ENCODE data around the gene CDC42BPA.

Gene CDC42BPA

DNA sequence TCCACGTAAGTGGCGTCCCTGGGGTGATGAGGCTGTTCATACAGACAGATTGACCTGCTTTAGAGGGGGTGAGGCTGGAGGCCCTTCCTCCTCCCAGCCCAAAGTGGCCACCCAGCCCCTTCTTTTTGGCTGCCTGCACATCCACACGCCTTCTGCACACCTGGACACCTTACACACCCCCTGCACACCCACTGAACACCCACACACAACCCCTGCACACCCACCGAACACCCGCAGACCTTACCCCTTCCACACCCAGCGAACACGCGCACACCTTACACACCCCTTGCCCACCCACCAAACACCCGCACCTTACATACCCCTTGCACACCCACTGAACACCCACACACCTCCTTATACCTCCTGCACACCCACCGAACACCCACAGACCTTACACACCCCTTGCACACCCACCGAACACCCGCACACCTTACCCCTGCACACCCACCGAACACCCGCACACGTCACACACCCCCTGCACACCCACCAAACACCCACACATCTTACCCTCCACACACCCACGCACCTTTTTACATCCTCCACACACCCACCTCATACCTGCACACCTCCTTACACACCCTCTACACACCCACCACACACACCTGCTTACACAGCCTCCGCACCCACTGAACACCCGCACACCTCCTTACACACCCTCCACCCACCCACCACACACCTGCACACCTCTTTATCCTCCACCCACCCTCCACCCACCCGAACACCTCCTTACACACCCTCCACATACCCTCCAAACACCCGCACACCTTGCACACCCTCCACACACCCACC lies 340.5 kb downstream of the CDC42BPA start:
- no peak overlapping the region for H3K4me3 Mint-ChIP-seq
- no peaks in the 10 kb centered on the region for H3K27me3 Mint-ChIP-seq (ENCODE audit: low read depth)
- H3K36me3 Mint-ChIP-seq (ENCODE audit: low read depth): no peaks in the 10 kb centered on the region
- no peaks in the 10 kb centered on the region for H3K9me3 Mint-ChIP-seq
- H3K27ac Mint-ChIP-seq: no peak overlapping the region
- no peaks in the 10 kb centered on the region for H3K4me1 Mint-ChIP-seq (ENCODE audit: low read depth)

DNA sequence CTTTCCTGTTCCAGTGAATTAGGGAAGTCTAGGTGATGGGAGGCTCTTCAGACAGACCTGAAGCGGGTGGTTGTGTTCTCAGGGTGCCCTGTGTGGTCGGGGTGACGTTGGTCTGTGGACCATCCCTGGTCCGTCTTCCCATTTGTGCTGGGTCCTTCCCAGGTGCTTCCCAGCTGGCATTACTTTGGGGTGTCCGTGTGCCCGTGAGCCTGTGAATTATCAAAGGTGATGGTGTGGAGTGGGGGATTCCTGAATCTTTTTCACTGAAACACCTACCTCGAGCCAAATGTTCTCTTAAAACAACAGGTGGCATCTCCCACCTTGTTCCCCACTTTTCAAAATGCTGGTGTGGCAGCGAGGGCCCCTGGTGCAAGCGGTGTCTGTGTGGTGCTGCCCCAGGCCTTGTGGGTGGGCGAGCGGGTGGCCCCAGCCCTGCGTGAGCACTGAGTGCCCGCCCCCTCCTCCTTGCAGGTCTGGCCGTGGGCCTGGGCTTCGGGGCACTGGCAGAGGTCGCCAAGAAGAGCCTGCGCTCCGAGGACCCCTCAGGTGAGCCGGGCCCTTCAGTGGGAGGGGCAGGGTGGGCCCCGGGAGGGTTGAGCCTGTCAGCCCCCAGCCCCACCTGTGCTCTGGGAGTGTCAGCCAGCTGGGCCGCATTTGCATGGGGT lies 341.2 kb downstream of the CDC42BPA start:
- no peaks in the 10 kb centered on the region for H3K27me3 Mint-ChIP-seq (ENCODE audit: low read depth)
- no peak overlapping the region for H3K4me3 Mint-ChIP-seq
- no peaks in the 10 kb centered on the region for H3K4me1 Mint-ChIP-seq (ENCODE audit: low read depth)
- H3K27ac Mint-ChIP-seq: no peak overlapping the region
- peaks cover 1% of the 10 kb centered on the region for H3K36me3 Mint-ChIP-seq (ENCODE audit: low read depth)
- H3K9me3 Mint-ChIP-seq: peaks cover under 1% of the 10 kb centered on the region

DNA sequence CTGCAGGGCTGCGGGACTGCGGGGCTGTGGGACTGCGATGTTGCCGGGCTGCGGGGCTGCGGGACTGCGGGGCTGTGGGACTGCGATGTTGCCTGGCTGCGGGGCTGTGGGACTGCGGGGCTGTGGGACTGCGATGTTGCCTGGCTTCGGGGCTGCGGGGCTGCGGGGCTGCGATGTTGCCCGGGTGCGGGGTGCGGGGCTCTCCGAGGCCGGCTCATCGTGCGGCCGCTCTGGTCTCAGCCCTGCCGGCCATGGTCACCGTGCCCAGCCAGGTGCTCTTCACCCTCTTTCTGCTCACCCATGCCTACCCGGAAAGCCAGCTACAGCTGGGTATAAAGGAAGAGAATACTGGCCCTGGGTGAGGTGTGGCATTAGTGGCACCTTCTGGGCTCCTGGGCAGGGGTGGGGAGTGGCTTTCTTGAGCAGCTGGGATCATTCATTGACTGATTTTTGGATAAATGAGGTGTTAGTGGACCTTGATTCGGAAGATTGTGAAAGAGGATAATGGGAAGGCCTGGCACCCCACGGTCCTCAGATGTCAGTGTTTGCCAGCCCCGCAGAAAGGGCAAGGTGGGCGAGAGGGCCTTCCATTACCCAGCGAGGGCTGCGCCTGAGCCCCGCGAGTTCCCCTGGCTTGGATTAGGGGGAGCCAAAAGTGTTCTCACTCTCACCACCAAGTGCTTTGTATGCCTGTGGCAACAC lies 341.9 kb downstream of the CDC42BPA start:
- peaks cover 7% of the 10 kb centered on the region for H3K9me3 Mint-ChIP-seq
- H3K4me1 Mint-ChIP-seq (ENCODE audit: low read depth): no peaks in the 10 kb centered on the region
- H3K36me3 Mint-ChIP-seq (ENCODE audit: low read depth): peaks cover 7% of the 10 kb centered on the region
- no peak overlapping the region for H3K27ac Mint-ChIP-seq
- H3K27me3 Mint-ChIP-seq (ENCODE audit: low read depth): no peaks in the 10 kb centered on the region
- H3K4me3 Mint-ChIP-seq: no peak overlapping the region

DNA sequence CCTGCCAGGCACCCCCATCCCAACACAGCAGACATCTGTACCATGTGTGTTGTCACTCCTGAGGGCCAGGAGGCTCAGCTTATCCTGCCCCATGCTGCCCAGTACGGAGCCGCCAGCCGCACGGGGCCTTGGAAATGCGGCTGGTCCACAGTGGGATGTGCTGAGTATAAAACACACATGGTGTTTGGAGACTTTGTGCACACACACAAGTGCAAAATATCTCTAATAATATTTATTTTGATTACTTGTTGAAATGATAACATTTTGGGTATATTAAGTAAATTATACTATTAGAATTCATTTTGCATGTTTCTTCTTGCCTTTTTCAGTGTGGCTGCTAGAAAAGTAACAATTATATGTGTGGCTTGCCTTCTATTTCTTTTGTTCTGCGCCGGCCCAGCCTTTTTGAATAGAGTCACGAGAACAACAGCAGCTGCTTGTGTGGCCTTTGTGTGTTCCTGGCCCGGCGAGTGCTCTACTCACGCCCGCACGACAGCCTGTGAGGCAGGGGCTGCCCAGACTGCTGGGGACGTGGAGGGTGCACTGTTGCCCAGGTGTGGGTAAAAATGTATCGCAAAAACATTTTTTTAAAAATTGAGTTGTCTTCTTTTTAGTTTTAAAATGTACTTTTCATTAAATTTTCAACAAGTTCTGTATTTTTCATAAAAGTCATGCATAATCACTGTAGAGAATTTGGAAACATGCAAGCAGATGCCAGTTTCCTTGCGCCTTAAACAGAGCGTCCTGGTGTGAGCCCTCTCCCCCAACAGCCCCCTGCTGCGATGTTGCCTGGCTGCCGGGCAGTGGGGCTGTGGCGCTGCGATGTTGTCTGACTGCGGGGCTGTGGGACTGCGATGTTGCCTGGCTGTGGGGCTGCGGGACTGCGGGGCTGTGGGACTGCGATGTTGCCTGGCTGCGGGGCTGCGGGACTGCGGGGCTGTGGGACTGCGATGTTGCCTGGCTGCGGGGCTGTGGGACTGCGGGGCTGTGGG lies 342.7 kb downstream of the CDC42BPA start:
- H3K4me3 Mint-ChIP-seq: no peak overlapping the region
- peaks cover 7% of the 10 kb centered on the region for H3K9me3 Mint-ChIP-seq
- peaks cover 7% of the 10 kb centered on the region for H3K36me3 Mint-ChIP-seq (ENCODE audit: low read depth)
- H3K27me3 Mint-ChIP-seq (ENCODE audit: low read depth): no peaks in the 10 kb centered on the region
- no peaks in the 10 kb centered on the region for H3K4me1 Mint-ChIP-seq (ENCODE audit: low read depth)
- H3K27ac Mint-ChIP-seq: no peak overlapping the region

DNA sequence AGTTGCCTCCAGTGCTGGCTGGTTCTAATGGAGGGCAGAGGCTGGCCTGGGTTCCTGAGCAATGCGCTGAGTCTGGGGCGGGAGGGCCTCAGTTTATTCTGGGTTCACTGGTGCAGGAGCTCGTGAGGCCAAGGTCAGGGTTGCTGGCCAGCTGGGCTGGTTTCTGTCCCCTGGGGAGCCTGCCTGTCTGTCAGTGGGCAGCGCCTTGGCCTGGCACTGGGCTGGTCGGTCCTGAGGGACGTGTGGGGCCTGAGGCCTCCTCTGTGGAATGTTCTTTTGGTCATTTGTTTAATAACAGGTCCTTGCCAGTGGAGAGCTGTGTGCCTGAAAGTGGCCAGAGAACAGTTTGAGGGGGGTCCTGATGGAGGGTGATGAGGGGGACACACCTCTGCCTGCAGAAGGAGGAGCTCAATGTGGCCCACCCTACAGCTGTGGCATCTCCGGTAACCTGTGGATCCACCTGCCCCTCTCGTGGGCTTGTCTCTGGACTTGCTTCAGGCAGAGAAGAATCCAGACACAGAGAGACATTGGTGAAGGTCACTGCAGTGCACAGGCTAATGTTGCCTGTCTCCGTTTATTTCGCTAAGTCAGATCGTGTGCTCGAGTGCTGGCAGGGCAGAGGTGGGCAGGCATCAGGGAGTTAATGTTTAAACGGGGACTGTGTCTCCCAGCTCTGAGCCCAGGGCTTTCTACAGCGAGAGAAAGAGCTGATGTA lies 343.6 kb downstream of the CDC42BPA start:
- Mint-ChIP-seq H3K4me1 (ENCODE audit: low read depth) (no peaks in the 10 kb centered on the region), H3K27ac (no peak overlapping the region), H3K27me3 (ENCODE audit: low read depth) (no peaks in the 10 kb centered on the region), H3K4me3 (no peak overlapping the region), H3K9me3 (peaks cover 7% of the 10 kb centered on the region), H3K36me3 (ENCODE audit: low read depth) (peaks cover 7% of the 10 kb centered on the region)

DNA sequence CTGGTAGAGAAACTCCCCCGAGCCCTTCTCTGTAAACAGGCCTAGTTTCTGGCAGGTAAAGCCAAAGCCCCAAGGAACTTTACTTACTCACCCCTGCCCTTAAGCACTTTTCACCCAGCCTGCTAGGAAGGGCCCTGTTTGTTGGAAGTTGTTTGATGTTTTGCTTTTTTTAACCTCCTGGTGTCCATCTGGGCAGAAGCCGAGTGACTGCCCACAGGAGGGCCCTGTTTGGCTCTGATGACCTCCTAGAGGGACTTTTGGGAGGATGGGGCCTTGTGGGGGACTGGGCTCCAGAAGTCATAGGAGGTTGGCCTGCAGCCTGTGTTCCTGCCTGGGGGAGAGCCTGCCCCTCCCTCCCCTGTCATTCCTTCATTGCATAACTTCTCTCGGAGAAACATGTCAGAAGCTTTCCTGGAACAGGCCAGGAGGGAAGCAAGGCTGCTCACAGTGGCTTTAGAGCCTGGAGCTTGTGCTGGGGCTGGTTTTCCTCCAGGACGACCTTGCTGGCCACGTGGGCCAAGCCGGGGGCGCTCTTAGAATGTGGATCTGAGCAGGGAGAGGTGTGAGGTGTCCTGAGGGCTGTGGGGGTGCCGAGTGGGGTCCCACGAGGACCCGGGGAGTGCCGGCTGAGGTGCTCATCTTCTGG lies 344.3 kb downstream of the CDC42BPA start:
- H3K4me3 Mint-ChIP-seq: no peak overlapping the region
- peaks cover 7% of the 10 kb centered on the region for H3K9me3 Mint-ChIP-seq
- H3K27ac Mint-ChIP-seq: no peak overlapping the region
- H3K36me3 Mint-ChIP-seq (ENCODE audit: low read depth): peaks cover 8% of the 10 kb centered on the region
- H3K4me1 Mint-ChIP-seq (ENCODE audit: low read depth): no peaks in the 10 kb centered on the region
- no peaks in the 10 kb centered on the region for H3K27me3 Mint-ChIP-seq (ENCODE audit: low read depth)

DNA sequence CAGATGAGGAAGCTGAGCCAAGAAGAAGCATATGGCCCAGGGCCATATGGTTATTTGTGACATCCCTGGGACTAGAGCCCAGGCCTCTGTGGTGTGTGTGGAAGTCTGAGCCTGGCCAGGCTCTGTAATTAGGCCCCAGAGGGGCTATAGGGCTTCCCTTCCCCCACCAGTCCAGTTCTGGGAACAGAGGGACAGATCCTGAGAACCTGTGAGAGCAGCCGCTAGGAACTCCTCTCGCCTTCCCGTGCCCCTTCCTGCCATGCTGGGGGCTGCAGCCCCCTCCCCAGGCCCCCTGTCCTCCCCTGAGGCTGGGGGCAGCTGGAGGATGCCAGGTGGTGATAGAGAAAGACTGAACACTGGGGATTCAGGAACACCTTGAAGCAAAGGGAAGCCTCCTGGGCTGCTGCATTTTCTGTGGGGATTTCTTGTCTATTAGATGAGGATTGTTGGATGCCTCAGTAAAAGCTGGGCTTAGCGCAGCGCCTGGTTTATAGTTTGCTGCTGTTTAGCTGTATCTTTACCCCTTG lies 344.9 kb downstream of the CDC42BPA start:
- Mint-ChIP-seq H3K4me1 (ENCODE audit: low read depth) (no peaks in the 10 kb centered on the region), H3K4me3 (no peak overlapping the region), H3K9me3 (peaks cover 7% of the 10 kb centered on the region), H3K36me3 (ENCODE audit: low read depth) (peaks cover 13% of the 10 kb centered on the region), H3K27ac (no peak overlapping the region), H3K27me3 (ENCODE audit: low read depth) (no peaks in the 10 kb centered on the region)

DNA sequence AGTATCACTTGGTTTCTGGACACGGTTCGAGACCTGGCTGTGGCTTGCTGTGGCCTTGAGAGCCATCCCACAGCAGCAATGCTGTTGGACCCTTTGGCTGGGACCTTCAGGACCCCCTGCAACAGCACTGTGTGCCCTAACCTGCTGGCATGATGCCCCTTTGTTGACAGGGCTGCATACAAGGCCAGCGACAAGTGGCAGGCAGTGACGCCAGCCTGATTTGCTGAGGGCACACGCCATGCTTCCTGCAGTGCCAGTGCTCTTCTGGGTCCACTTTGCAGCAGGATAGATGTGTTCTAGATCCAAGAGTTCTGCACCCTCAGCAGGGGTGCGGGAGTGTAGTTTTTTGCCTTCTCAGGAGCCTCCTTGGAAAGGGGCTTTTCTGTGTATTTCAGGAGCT lies 345.4 kb downstream of the CDC42BPA start:
- Mint-ChIP-seq H3K4me3 (no peak overlapping the region), H3K27ac (no peak overlapping the region), H3K36me3 (ENCODE audit: low read depth) (peaks cover 15% of the 10 kb centered on the region), H3K4me1 (ENCODE audit: low read depth) (no peaks in the 10 kb centered on the region), H3K27me3 (ENCODE audit: low read depth) (no peaks in the 10 kb centered on the region), H3K9me3 (peaks cover 7% of the 10 kb centered on the region)

DNA sequence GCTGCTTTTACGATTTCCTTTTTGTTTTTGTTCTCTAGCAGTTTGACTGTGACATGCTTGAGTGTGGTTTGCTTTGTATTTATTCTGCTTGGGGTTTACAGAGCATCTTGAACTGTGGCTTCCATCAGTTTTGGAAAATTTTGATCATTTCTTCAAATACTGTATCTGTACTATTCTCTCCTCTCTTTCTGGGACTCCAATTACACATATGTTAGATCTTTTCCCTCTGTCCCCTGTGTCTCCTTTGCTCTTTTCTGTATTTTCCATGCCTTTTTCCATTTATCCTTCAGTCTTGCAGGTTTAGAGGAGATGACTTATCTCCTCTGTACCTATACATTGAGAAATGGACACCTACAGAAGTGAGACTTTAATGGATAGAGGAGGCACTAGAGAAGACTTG lies 346.5 kb downstream of the CDC42BPA start:
- Mint-ChIP-seq H3K36me3 (ENCODE audit: low read depth) (peaks cover 15% of the 10 kb centered on the region), H3K27me3 (ENCODE audit: low read depth) (no peaks in the 10 kb centered on the region), H3K27ac (no peak overlapping the region), H3K4me1 (ENCODE audit: low read depth) (no peaks in the 10 kb centered on the region), H3K9me3 (peaks cover 7% of the 10 kb centered on the region), H3K4me3 (no peak overlapping the region)

DNA sequence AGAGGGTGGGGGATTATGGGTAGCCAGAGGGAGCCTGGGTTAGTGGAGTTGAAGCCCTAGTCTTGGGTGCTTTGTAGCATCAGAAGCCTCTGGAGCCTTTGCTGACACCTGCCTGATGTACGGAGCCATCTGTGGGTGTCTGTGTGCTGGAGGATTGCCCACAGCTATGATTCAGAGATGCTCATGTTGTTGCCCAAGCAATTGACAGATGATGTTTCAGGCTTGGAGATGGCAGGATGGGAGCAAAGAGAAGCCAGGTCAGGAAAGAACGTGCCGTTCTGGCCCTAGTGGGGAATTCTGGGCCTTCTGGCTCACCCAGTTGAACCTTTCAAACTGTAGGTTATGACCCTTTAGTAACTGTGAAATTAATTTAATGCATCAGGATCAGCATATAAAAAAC lies 350.6 kb downstream of the CDC42BPA start:
- Mint-ChIP-seq H3K36me3 (ENCODE audit: low read depth) (peaks cover 15% of the 10 kb centered on the region), H3K27me3 (ENCODE audit: low read depth) (no peaks in the 10 kb centered on the region), H3K9me3 (peaks cover 7% of the 10 kb centered on the region), H3K27ac (no peak overlapping the region), H3K4me3 (no peak overlapping the region), H3K4me1 (ENCODE audit: low read depth) (peaks cover 2% of the 10 kb centered on the region)

DNA sequence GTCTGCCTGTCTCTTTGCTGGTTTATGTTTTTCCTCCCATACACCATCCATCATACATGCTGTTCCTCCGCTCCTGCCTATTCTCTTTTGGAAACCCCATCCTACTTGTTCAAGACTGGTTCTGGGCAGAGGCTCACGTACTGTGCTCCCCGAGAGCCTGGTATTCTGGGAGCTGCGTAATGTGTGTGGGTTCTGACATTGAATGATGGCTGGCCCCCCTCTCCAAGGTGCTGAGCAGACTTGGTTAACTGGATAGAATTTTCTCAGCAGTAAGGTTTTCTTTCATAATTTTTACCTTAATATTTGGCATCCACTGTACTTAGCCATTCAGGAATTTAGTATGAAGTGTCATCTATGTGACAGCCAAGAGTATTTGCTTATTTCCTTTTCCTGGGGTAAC lies 351.6 kb downstream of the CDC42BPA start:
- Mint-ChIP-seq H3K36me3 (ENCODE audit: low read depth) (peaks cover 9% of the 10 kb centered on the region), H3K4me1 (ENCODE audit: low read depth) (peaks cover 2% of the 10 kb centered on the region), H3K9me3 (peaks cover 2% of the 10 kb centered on the region), H3K27me3 (ENCODE audit: low read depth) (no peaks in the 10 kb centered on the region), H3K4me3 (no peak overlapping the region), H3K27ac (no peak overlapping the region)

DNA sequence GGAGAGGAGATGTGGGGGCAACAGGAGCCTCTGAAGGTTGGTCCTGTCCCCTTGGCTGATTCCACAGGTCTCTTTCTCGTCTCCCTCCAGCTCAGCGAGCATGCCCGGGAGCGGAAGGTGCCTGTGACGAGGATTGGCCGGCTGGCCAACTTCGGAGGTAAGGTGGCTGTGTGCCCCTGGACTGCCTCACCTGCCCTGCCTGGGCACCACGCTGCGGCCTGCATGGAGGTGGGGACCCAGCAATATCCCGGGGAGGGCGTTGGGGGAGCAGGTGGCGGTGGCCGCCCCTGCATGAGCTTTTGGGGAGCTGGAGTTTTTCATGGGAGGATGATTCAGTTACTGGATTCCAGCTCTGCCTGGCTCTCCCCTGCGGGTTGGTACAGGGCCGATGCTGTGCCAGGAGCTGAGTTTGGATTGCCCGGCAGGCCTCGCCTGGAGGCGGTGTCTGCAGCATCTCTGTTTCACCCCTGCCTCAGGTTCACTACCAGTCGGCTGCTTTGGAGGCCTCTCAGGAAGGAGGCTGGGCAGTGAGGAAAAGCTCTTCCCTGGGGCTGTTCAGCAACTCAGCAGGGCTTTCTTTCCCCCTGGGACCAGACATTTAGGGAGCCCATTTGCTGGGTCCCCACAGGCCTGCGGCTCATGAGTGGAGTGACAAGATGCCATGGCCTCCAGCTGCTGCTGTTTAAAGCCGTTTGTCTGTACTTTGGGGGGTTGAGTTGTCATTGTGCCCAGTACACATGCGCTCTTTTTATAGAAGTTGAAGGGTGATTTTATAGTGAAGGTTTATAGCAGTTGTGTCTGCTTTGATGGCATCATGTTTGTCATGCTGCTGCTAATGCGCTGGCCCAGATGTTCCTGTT lies 352.5 kb downstream of the CDC42BPA start:
- peaks cover 7% of the 10 kb centered on the region for H3K36me3 Mint-ChIP-seq (ENCODE audit: low read depth)
- no peaks in the 10 kb centered on the region for H3K27me3 Mint-ChIP-seq (ENCODE audit: low read depth)
- H3K27ac Mint-ChIP-seq: no peak overlapping the region
- H3K4me3 Mint-ChIP-seq: no peak overlapping the region
- peaks cover 2% of the 10 kb centered on the region for H3K4me1 Mint-ChIP-seq (ENCODE audit: low read depth)
- no peaks in the 10 kb centered on the region for H3K9me3 Mint-ChIP-seq
